ENCODE results near the gene NCOA3.
A peak's percentile ranks its signal among the peaks of the same experiment; 100 is the strongest.
"Not testable (repeated sequence)": the region's sequence is repeated elsewhere in the genome, so short reads cannot be mapped to it uniquely, and the experiment has no call there.

The NCOA3 gene

DNA sequence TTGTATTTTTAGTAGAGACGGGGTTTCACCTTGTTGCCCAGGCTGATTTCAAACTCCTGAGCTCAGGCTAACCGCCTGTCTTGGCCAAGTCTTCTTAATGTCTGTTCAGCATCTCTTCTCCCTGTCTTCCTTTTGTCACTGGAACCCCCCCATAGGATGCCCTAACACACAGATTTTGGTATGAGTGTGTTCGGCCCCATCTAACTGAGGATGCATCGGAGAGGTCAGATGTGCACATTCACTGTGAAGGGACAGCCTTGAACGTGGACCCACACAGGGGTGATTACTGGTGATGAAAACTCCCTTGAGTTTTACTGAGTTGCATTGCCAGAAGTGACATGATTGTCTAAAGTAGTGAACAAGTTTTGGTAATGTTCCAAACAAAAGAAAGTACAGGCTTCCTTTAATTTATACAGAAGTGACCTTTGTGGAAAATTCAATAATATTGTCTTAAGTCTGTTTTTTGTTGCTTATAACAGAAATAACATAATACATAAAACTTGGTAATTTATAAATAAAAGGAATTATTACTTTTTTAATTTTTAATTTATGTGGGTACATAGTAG, 40.5 kb upstream of the NCOA3 start:
- Mint-ChIP-seq H3K36me3 (ENCODE audit: insufficient read depth) (no peaks in the 10 kb centered on the region), H3K4me1 (no peaks in the 10 kb centered on the region), H3K27me3 (no peaks in the 10 kb centered on the region), H3K4me3 (no peak overlapping the region), H3K9me3 (no peaks in the 10 kb centered on the region), H3K27ac (ENCODE audit: low read depth) (no peak overlapping the region)
- ATAC-seq (replicated peaks; ENCODE audit: extremely low read depth, poor library complexity, severe bottlenecking) = no peak
- DNase-seq (ENCODE audit: low spot score in 2 of 2) = no peak

- not testable (repeated sequence) for H3K9me3 Mint-ChIP-seq; ATAC-seq (replicated peaks; ENCODE audit: extremely low read depth, poor library complexity, severe bottlenecking); H3K4me1 Mint-ChIP-seq; H3K4me3 Mint-ChIP-seq; H3K27ac Mint-ChIP-seq (ENCODE audit: low read depth); DNase-seq (ENCODE audit: low spot score in 2 of 2); H3K27me3 Mint-ChIP-seq; H3K36me3 Mint-ChIP-seq (ENCODE audit: insufficient read depth)
These were observed 39.8 kb upstream of the NCOA3 start for GRCh38 chr20:47461906-47462305.

DNA sequence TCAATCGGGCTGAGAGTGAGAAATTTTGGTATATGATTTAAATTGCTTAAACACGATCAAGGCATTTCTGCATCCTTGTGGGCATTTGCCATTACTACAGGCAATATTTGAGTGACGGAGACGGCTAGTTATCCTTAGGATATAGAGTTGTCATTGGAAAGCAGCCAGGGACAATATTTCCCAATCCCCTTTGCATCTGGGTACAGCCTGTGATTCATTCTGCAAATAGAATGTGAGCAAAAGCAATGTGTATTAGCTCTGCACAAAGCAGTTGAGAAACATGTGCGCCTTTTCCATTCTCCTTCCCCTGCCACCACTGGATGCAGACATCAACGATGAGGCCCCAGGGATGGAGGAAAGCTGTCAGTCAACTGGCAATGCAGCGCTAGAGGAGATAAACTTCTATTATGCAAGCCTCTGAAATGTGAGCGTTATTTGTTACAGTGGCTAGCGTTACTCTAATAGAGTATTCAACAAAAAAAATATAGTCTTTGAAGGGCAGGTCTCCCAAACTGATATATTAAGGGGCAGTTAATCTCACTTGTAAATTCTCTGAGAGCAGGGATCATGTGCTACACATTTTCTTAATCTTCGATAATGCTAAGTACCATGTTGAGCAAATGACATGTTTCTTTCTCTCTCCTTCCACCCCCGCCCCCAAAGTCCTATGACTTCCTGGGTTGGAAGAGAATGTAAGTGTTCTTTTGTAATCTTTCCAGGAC, 37.1 kb upstream of the NCOA3 start:
- no peaks in the 10 kb centered on the region for H3K9me3 Mint-ChIP-seq
- DNase-seq (ENCODE audit: low spot score in 2 of 2) (no peak), ATAC-seq (replicated peaks; ENCODE audit: extremely low read depth, poor library complexity, severe bottlenecking) (no peak)
- no peaks in the 10 kb centered on the region for H3K36me3 Mint-ChIP-seq (ENCODE audit: insufficient read depth)
- no peaks in the 10 kb centered on the region for H3K4me1 Mint-ChIP-seq
- H3K27ac Mint-ChIP-seq (ENCODE audit: low read depth) = no peak overlapping the region
- no peak overlapping the region for H3K4me3 Mint-ChIP-seq
- H3K27me3 Mint-ChIP-seq = no peaks in the 10 kb centered on the region

- ATAC-seq (replicated peaks; ENCODE audit: extremely low read depth, poor library complexity, severe bottlenecking) = no peak
- Mint-ChIP-seq H3K4me1 (no peaks in the 10 kb centered on the region), H3K4me3 (no peak overlapping the region), H3K36me3 (ENCODE audit: insufficient read depth) (no peaks in the 10 kb centered on the region), H3K27ac (ENCODE audit: low read depth) (no peak overlapping the region), H3K9me3 (no peaks in the 10 kb centered on the region), H3K27me3 (no peaks in the 10 kb centered on the region)
- DNase-seq (ENCODE audit: low spot score in 2 of 2) = no peak
These were observed 36.2 kb upstream of the NCOA3 start for GRCh38 chr20:47465335-47466090.

DNA sequence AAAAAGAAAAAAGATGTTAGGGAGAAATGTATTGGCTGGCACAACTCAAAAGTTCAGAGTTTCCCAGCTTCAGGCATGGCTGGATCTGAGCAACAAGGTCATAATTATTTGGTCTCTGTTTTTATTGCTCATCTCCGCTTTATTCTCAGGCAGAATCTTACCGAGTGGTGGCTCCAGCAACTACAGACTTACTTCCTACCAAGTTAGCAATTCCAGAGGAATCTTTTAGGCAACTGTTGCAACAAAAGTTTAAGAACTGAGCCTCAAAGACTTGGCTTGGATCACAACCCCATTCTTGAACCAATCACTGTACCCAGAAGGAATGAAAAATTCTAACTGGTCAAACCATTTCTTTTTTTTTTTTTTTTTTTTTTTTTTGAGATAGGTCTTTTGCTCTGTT, 35.5 kb upstream of the NCOA3 start:
- Mint-ChIP-seq H3K4me1 (no peaks in the 10 kb centered on the region), H3K36me3 (ENCODE audit: insufficient read depth) (no peaks in the 10 kb centered on the region), H3K4me3 (no peak overlapping the region), H3K27me3 (no peaks in the 10 kb centered on the region), H3K9me3 (no peaks in the 10 kb centered on the region), H3K27ac (ENCODE audit: low read depth) (no peak overlapping the region)
- ATAC-seq (replicated peaks; ENCODE audit: extremely low read depth, poor library complexity, severe bottlenecking) (no peak), DNase-seq (ENCODE audit: low spot score in 2 of 2) (no peak)

DNA sequence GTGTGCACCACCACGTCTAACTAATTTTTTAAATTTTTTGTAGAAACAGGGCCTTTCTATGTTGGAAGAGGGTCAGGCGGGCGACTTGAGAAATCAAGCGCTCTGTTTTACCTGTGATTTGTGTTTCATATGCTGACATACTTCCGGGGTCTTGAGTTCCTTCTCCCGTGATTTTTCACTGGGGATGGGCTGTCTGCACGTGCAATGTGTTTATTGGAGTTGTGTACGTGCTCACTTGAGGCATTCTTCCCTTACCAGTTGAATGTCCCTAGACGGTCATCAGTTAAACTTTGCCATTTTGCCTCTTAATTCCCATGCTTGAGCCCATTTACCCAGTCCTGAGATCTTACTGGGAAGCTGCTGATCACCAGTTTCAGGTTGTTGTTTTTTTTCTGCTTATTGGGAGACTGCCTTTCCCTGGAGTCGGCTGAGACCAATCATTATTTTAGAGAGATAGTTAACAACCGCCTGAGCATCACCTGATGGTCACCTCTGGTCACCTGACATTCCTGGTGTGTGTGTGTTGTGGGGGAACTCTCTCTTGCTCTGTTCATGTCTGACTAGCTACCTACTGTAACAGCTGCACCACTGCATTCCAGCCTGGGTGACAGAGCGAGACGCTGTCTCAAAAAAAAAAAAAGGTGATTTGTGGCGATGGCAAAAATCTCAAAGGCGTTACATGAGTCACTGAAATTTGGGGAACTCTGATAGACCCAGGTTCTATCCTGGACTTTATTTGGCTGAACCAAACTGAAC, 34.8 kb upstream of the NCOA3 start:
- H3K4me3 Mint-ChIP-seq = no peak overlapping the region
- ATAC-seq (replicated peaks; ENCODE audit: extremely low read depth, poor library complexity, severe bottlenecking) = no peak
- no peaks in the 10 kb centered on the region for H3K27me3 Mint-ChIP-seq
- H3K9me3 Mint-ChIP-seq = no peaks in the 10 kb centered on the region
- no peaks in the 10 kb centered on the region for H3K36me3 Mint-ChIP-seq (ENCODE audit: insufficient read depth)
- no peaks in the 10 kb centered on the region for H3K4me1 Mint-ChIP-seq
- DNase-seq (ENCODE audit: low spot score in 2 of 2) = no peak
- no peak overlapping the region for H3K27ac Mint-ChIP-seq (ENCODE audit: low read depth)

- no peaks in the 10 kb centered on the region for H3K27me3 Mint-ChIP-seq
- no peaks in the 10 kb centered on the region for H3K9me3 Mint-ChIP-seq
- ATAC-seq (replicated peaks; ENCODE audit: extremely low read depth, poor library complexity, severe bottlenecking) = peak; percentile 24
These were observed 33.2 kb upstream of the NCOA3 start for GRCh38 chr20:47468290-47469050.

DNA sequence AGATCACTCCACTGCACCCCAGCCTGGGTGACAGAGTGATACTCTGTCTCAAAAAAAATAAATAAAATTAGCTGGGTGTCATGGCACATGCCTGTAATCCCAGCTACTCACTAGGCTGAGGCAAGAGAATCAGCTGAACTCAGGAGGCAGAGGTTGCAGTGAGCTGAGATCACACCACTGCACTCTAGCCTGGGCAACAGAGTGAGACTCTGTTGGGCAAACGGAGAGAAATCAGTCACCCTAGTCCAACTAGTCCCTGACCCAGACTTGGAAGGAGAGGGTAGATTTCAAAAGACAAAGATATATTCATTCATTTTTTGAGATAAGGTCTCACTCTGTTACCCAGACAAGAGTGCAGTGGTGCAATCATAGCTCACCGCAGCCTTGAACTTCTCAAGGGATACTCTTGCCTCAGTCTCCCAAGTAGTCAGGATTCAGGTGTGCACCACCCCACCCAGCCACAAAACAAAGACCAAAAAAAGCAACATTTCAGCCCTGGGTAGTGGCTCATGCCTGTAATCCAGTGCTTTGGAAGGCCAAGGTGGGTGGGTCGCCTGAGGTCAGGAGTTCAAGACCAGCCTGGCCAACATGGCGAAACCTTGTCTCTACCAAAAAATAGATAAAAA, 26.2 kb upstream of the NCOA3 start:
- Mint-ChIP-seq H3K27ac (ENCODE audit: low read depth) (no peak overlapping the region), H3K36me3 (ENCODE audit: insufficient read depth) (no peaks in the 10 kb centered on the region), H3K27me3 (no peaks in the 10 kb centered on the region), H3K4me1 (peaks cover 6% of the 10 kb centered on the region), H3K9me3 (no peaks in the 10 kb centered on the region), H3K4me3 (no peak overlapping the region)
- DNase-seq (ENCODE audit: low spot score in 2 of 2) (no peak), ATAC-seq (replicated peaks; ENCODE audit: extremely low read depth, poor library complexity, severe bottlenecking) (no peak)

More at GRCh38 chr20:47468290-47469050, 33.2 kb upstream of the NCOA3 start:
- no peak for DNase-seq (ENCODE audit: low spot score in 2 of 2)
- no peak overlapping the region for H3K27ac Mint-ChIP-seq (ENCODE audit: low read depth)
- H3K36me3 Mint-ChIP-seq (ENCODE audit: insufficient read depth) = no peaks in the 10 kb centered on the region
- no peak overlapping the region for H3K4me3 Mint-ChIP-seq
- H3K4me1 Mint-ChIP-seq = peaks cover 5% of the 10 kb centered on the region

DNA sequence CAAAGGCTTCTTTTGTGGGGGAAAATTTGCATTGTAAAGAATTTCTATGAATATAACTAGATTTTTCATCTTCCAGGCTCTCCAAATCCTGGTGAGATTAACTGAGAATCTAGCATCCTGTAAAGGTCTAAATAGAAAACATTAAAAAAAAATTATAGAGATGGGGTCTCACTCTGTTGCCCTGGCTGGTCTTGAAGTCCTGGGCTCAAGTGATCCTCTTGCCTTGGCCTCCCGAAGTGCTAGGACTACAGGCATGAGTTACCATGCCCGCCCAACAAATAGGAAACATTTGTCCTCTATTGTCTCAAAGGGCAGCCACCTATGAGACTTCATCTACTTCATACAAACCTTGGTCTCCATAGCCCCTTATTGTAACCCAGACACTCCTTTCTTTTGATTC, 25.2 kb upstream of the NCOA3 start:
- Mint-ChIP-seq H3K4me3 (no peak overlapping the region), H3K36me3 (ENCODE audit: insufficient read depth) (no peaks in the 10 kb centered on the region), H3K27me3 (no peaks in the 10 kb centered on the region), H3K4me1 (peaks cover 6% of the 10 kb centered on the region), H3K27ac (ENCODE audit: low read depth) (no peak overlapping the region), H3K9me3 (no peaks in the 10 kb centered on the region)
- DNase-seq (ENCODE audit: low spot score in 2 of 2) (no peak), ATAC-seq (replicated peaks; ENCODE audit: extremely low read depth, poor library complexity, severe bottlenecking) (no peak)

DNA sequence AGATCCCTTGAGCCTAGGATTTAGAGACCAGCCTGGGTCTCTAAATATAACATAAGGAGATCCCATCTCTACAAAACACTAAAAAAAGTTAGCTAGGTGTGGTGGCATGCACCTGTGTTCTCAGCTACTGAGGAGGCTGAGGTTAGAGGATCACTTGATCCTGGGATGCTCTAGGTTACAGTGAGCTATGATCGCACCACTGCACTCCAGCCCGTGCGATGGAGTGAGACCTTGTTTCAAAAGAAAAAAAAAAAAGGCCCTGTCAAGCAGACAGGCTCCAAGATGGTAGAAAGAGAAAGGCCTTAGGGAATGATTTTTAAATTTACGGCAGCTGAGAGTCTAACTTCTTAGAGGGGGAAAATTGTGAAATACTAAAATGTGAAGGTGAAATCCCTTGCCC, 22.6 kb upstream of the NCOA3 start:
- H3K9me3 Mint-ChIP-seq = no peaks in the 10 kb centered on the region
- H3K27me3 Mint-ChIP-seq = no peaks in the 10 kb centered on the region
- ATAC-seq (replicated peaks; ENCODE audit: extremely low read depth, poor library complexity, severe bottlenecking) = no peak
- no peak overlapping the region for H3K27ac Mint-ChIP-seq (ENCODE audit: low read depth)
- H3K4me3 Mint-ChIP-seq = no peak overlapping the region
- no peaks in the 10 kb centered on the region for H3K4me1 Mint-ChIP-seq
- H3K36me3 Mint-ChIP-seq (ENCODE audit: insufficient read depth) = no peaks in the 10 kb centered on the region
- DNase-seq (ENCODE audit: low spot score in 2 of 2) = no peak

DNA sequence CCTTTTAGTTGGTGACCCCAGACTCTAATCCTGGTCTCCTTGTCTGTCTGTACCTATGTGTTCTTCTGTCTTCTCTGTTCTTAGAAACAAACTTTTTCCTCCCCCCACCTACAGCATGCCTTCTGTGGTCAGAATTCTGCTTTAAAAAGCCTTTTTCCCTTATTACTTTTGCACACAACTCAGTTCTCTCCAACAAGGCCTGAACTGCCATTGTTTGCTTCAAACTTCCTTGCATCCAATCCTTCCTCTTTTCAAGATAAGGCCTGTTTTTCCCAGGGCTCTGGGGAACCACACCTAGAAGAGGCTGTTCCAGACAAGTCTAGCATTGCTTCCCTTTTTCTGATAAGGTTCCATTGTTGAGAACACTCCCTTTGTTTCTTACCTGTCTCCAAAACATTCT, 22.2 kb upstream of the NCOA3 start:
- ATAC-seq (replicated peaks; ENCODE audit: extremely low read depth, poor library complexity, severe bottlenecking) = no peak
- Mint-ChIP-seq H3K9me3 (no peaks in the 10 kb centered on the region), H3K4me1 (no peaks in the 10 kb centered on the region), H3K4me3 (no peak overlapping the region), H3K27ac (ENCODE audit: low read depth) (no peak overlapping the region), H3K36me3 (ENCODE audit: insufficient read depth) (no peaks in the 10 kb centered on the region), H3K27me3 (no peaks in the 10 kb centered on the region)
- DNase-seq (ENCODE audit: low spot score in 2 of 2) = no peak

DNA sequence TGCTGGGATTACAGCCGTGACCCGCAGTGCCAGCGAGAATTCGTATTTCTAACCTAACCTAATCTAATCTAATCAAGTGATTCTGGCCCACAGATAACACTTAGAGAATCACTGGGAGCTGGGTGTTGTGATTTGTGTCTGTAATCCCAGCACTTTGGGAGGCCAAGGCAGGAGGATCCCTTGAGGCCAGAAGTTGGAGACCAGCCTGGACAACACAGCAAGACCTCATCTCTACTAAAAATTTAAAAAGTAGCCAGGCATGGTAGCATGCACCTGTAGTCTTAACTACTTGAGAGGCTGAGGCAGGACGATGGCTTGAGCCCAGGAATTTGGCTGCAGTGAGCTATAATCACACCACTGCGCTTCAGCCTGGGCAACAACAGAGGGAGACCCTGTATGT, 21.4 kb upstream of the NCOA3 start:
- H3K4me3 Mint-ChIP-seq = no peak overlapping the region
- DNase-seq (ENCODE audit: low spot score in 2 of 2) (no peak), ATAC-seq (replicated peaks; ENCODE audit: extremely low read depth, poor library complexity, severe bottlenecking) (no peak)
- peak overlapping the region; percentile 70 for H3K27ac Mint-ChIP-seq (ENCODE audit: low read depth)
- H3K27me3 Mint-ChIP-seq = no peaks in the 10 kb centered on the region
- H3K9me3 Mint-ChIP-seq = no peaks in the 10 kb centered on the region
- H3K36me3 Mint-ChIP-seq (ENCODE audit: insufficient read depth) = no peaks in the 10 kb centered on the region
- no peaks in the 10 kb centered on the region for H3K4me1 Mint-ChIP-seq
